ENCODE data around the gene SDHD.

DNA sequence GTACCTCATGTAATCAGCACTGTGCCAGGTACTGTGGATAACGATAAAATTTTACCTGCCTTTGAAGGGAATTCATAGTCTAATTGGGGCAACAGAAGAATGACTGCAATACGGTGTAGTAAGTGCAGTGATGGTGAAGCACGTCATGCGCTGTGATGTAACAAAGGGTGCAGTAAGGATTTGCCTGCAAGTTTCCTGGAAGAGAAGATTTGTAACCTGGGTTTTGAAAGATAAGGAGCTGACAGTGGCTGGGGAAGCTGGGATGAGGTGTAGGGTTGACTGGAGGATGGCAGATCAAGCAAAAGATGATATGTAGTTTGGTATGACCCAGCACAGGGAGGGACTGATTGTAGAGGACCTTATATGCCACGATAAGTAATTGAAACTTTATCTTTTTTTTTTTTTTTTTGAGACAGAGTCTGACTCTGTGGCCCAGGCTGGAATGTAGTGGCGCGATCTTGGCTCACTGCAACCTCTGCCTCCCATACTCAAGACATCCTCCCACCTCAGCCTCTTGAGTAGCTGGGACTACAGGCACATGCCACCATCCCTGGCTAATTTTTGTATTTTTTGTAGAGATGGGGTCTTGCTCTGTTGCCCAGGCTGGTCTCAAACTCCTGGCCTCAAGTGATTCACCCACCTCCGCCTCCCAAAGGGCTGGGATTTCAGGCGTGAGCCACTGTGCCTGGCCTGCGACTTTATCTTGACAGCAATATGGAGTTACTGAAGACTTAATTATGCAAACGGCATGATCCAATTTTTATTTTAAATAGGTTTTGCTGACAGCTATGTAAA is 11.3 kb downstream of the SDHD start:
- TF ChIP-seq, protein P1, sequence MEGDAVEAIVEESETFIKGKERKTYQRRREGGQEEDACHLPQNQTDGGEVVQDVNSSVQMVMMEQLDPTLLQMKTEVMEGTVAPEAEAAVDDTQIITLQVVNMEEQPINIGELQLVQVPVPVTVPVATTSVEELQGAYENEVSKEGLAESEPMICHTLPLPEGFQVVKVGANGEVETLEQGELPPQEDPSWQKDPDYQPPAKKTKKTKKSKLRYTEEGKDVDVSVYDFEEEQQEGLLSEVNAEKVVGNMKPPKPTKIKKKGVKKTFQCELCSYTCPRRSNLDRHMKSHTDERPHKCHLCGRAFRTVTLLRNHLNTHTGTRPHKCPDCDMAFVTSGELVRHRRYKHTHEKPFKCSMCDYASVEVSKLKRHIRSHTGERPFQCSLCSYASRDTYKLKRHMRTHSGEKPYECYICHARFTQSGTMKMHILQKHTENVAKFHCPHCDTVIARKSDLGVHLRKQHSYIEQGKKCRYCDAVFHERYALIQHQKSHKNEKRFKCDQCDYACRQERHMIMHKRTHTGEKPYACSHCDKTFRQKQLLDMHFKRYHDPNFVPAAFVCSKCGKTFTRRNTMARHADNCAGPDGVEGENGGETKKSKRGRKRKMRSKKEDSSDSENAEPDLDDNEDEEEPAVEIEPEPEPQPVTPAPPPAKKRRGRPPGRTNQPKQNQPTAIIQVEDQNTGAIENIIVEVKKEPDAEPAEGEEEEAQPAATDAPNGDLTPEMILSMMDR (conservative IDR thresholded peaks at IDR 0.05), result no peak
- TF ChIP-seq EZH2 (IDR thresholded peaks at IDR 0.05; ENCODE audit: low read depth), result no peak

Measured in PC-9 (cell line).